Activated CD8-positive, alpha-beta T cell treated with anti-CD3 and anti-CD28 coated beads, Interleukin-2, amount 10 ng/mL, durations not matched to agents 7 days and 5 days (primary cell): Measurements from ENCODE around the gene PTGS2. TPM values are rescaled to one million over a fixed set of nuclear protein-coding genes. Genes with fewer than 3 reads are reported as not detected.
"Not testable (repeated sequence)": the region's sequence is repeated elsewhere in the genome, so short reads cannot be mapped to it uniquely, and the experiment has no call there.

Experiments used
- ATAC-seq: fragments of 150-1000 bp; cut with Tn5 transposase; one replicate; pipeline ENCODE4 v1.10.0; 2021; ENCODE audit warnings: moderate library complexity
- CTCF ChIA-PET: fragments of 350-600 bp; sonication (Branson Sonifier 250); formaldehyde crosslinking; loops from one replicate; lab custom pipeline; 2021; ENCODE audit warnings: antibody characterized with exemption; lab: Charles Lee
- POLR2A ChIA-PET: fragments of 350-600 bp; sonication (Branson Sonifier 250); formaldehyde crosslinking; loops from one replicate; lab custom pipeline; 2021; ENCODE audit warnings: antibody characterized with exemption; lab: Charles Lee
- DNase-seq: peaks from one replicate; pipeline ENCODE4 v3.0.0-alpha.2; 2020
- H3K27ac Mint-ChIP-seq: one replicate; pipeline ENCODE4 v1.8.0; 2021; ENCODE audit warnings: mild to moderate bottlenecking, mixed read lengths
- H3K27me3 Mint-ChIP-seq: one replicate; pipeline ENCODE4 v1.8.0; 2021; ENCODE audit warnings: low read depth, mixed read lengths
- H3K36me3 Mint-ChIP-seq: one replicate; pipeline ENCODE4 v1.8.0; 2021; ENCODE audit warnings: low read depth, mixed read lengths
- H3K4me1 Mint-ChIP-seq: one replicate; pipeline ENCODE4 v1.8.0; 2021; ENCODE audit warnings: low read depth, mixed read lengths
- H3K4me3 Mint-ChIP-seq: one replicate; pipeline ENCODE4 v1.8.0; 2021; ENCODE audit warnings: mild to moderate bottlenecking, mixed read lengths
- H3K9me3 Mint-ChIP-seq: one replicate; pipeline ENCODE4 v1.8.0; 2022; ENCODE audit warnings: mixed read lengths; ENCODE audit not compliant: insufficient read depth
- total RNA-seq, 2 experiments: library from RNA; stranded (reverse); gene quantifications; one replicate each; pipeline ENCODE4 v1.2.3, GENCODE V29; 2021

Gene PTGS2
- total RNA-seq, 2 experiments from 2014 or later: not detected

DNA sequence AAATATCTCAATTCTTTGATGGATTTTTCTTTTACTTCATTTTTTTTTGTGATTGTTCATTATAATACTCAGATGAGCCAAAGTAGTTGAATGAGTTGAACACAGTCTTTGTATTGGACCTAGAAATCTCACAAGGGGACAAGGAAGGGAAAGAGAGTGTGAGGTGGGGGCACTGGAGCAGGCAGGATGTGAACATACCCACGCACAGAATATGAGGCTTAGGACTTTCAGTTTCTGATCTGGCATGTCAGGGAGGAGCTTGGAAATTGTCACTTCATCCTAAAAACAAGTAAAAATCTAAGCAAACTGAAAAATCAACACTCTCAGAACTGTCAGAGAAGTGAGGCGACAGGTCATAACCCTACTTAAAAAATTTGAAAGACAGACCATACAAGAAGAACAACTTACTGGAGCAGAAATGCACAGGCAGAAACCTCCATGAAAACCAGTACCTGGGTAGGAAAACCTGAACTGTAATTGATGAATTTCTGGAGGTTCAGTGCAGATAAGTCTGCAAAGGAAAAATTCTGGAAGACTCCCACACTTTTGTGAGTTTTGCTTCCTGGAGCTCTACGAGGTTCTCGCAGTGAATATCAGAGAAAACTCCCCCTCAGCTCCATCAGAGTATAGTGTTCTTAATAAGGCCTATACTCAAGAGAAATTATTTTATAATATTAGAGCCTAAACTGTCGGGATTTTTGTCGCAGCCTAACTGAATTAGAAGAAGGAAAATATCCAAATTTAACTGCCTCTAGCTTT is 3.6 kb upstream of the PTGS2 start:
- no peak for ATAC-seq
- H3K27me3 Mint-ChIP-seq: peaks cover 38% of the 10 kb centered on the region
- no peaks in the 10 kb centered on the region for H3K36me3 Mint-ChIP-seq
- ChIA-PET POLR2A (no interaction called here), CTCF (interaction anchor here (1.6 kb wide), 1 partner anchor 78 kb away, joined by 5 read pairs; no protein-coding TSS in a partner anchor)
- H3K27ac Mint-ChIP-seq: no peak overlapping the region
- peaks cover 11% of the 10 kb centered on the region for H3K4me1 Mint-ChIP-seq
- H3K4me3 Mint-ChIP-seq: no peak overlapping the region
- no peak for DNase-seq
- H3K9me3 Mint-ChIP-seq: no peaks in the 10 kb centered on the region

DNA sequence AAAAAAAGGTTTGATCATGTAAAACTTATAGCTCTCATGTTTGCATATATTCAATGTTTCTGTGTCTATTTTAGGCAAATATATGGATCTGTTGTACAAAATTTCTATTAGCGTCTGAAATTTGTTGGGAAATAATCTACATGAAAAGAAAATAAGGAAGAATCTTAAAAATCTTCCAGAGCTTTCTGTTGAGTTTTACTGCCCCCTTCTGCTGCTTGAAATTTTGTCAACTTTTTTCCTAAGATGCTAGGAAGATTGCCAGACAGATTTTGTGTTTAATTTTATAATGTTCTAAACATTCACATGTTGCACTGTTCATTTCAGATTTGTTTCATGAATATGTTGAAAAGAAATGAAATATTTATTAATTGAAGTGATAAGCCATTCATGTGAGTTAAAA is 2.5 kb upstream of the PTGS2 start:
- peaks cover 40% of the 10 kb centered on the region for H3K27me3 Mint-ChIP-seq
- no peak overlapping the region for H3K27ac Mint-ChIP-seq
- ATAC-seq: no peak
- no peaks in the 10 kb centered on the region for H3K9me3 Mint-ChIP-seq
- peaks cover 11% of the 10 kb centered on the region for H3K4me1 Mint-ChIP-seq
- DNase-seq: no peak
- H3K36me3 Mint-ChIP-seq: no peaks in the 10 kb centered on the region
- no peak overlapping the region for H3K4me3 Mint-ChIP-seq
- CTCF ChIA-PET: interaction anchor here (1.6 kb wide), 1 partner anchor 77 kb away, joined by 5 read pairs; no protein-coding TSS in a partner anchor
- POLR2A ChIA-PET: no interaction called here

DNA sequence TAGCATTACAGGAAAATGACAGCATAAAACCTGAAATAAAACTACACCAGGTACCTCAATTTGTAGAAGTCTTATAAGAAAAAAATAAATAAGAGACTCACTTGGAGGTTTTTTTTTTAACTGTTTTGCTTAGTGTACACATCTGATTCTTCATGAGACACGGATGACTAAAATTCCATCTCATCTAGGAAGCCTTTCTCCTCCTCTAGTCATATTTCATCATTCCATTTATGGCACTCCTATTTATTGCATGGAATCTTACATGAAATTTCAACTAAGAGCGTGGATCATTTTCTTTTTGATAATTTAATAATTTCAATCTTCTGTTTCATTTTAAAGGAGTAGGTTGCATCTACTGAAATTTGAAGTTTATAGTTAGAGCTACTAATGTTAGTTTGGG is 1.6 kb upstream of the PTGS2 start:
- Mint-ChIP-seq H3K4me3 (no peak overlapping the region), H3K36me3 (no peaks in the 10 kb centered on the region), H3K9me3 (no peaks in the 10 kb centered on the region), H3K4me1 (peaks cover 11% of the 10 kb centered on the region), H3K27ac (no peak overlapping the region), H3K27me3 (peaks cover 40% of the 10 kb centered on the region)
- no peak for ATAC-seq
- ChIA-PET CTCF (interaction anchor here (1.5 kb wide), 1 partner anchor 10 kb away, joined by 4 read pairs; no protein-coding TSS in a partner anchor), POLR2A (no interaction called here)
- DNase-seq: no peak

DNA sequence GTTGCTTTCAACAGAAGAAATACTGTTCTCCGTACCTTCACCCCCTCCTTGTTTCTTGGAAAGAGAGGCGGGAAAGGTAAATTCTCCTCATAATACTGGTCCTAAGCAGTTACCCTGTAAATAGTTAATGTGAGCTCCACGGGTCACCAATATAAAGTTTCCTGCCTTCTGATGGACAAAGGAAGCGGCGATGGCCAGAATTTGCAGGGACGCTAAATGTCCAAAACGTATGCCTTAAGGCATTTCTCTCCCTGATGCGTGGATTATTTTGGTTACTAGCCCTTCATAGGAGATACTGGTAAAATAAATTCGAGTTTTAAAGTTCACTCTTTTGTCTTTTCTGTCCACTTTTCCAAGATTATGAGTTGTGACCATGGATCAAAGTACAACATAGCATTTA is 898 bp upstream of the PTGS2 start:
- POLR2A ChIA-PET: no interaction called here
- H3K27me3 Mint-ChIP-seq: peaks cover 43% of the 10 kb centered on the region

DNA sequence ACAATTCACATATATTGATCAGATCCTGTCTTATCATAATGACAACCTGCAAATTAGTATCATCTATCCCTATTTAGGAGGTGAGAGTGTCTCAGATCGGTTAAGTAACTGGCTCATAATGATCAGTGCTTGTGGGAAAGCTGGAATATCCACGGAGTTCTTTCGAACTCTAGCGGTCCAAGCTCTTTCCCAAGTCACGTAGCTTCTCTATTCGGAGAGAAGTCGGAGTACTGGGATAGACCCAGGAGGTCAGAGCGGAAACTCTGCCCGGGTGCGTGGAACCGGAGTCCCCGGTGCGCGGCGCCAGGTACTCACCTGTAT is 339 bp downstream of the PTGS2 start:
- POLR2A ChIA-PET: no interaction called here
- Mint-ChIP-seq H3K4me3 (peak overlapping the region; percentile 74), H3K27me3 (peaks cover 44% of the 10 kb centered on the region), H3K4me1 (peaks cover 11% of the 10 kb centered on the region), H3K9me3 (no peaks in the 10 kb centered on the region), H3K36me3 (no peaks in the 10 kb centered on the region), H3K27ac (no peak overlapping the region)
- CTCF ChIA-PET: interaction anchor here (1.3 to 1.6 kb wide), 3 partner anchors 69 to 305 kb away, joined by 3 read pairs; partner anchors contain the start of gene TPR
- no peak for ATAC-seq
- DNase-seq: no peak

More for the DNA sequence above, 898 bp upstream of the PTGS2 start:
- DNase-seq (no peak), ATAC-seq (no peak)
- Mint-ChIP-seq H3K9me3 (no peaks in the 10 kb centered on the region), H3K27ac (no peak overlapping the region), H3K4me1 (peaks cover 11% of the 10 kb centered on the region), H3K36me3 (no peaks in the 10 kb centered on the region), H3K4me3 (peak overlapping the region; percentile 74)
- CTCF ChIA-PET: interaction anchor here (0.8 to 1.6 kb wide), 6 partner anchors 10 to 305 kb away, joined by 3 to 4 read pairs (median 3); no protein-coding TSS in a partner anchor

DNA sequence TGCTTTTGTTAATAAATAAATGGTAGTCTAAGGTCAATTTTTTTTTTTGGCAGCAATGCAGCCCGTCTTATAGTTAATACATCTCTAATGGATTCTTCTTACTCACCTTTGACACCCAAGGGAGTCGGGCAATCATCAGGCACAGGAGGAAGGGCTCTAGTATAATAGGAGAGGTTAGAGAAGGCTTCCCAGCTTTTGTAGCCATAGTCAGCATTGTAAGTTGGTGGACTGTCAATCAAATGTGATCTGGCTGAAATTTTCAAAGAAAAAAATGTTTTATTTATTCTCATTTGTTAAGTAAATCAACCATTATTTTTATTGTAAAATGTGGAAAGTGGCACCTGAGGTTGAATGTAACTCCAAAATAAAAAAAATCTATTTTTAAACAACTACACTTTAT is 2.1 kb downstream of the PTGS2 start:
- Mint-ChIP-seq H3K36me3 (no peaks in the 10 kb centered on the region), H3K27me3 (peaks cover 42% of the 10 kb centered on the region), H3K9me3 (no peaks in the 10 kb centered on the region), H3K4me1 (peaks cover 11% of the 10 kb centered on the region), H3K4me3 (no peak overlapping the region), H3K27ac (no peak overlapping the region)
- DNase-seq (no peak), ATAC-seq (no peak)
- POLR2A ChIA-PET: no interaction called here
- CTCF ChIA-PET: no interaction called here

DNA sequence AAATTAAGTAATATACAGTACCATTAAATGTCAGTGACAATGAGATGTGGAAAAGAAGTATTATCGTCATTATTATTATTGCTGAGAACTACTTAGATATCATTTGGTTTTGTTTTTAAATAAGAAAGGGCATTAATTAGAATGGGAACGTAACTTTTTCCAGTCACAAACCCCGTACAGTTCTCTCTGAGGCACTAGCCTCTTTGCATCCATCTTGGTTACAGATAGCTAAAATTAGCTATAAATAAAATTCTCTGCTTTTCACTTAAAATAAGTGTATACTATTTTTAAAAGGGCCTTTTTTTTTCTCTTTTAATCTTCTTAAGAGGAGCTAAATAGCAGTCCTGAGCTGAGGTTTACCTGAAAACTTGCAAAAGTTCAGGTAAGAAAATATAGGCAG is 7.6 kb downstream of the PTGS2 start:
- ChIA-PET CTCF (no interaction called here), POLR2A (no interaction called here)
- no peak overlapping the region for H3K27ac Mint-ChIP-seq

DNA sequence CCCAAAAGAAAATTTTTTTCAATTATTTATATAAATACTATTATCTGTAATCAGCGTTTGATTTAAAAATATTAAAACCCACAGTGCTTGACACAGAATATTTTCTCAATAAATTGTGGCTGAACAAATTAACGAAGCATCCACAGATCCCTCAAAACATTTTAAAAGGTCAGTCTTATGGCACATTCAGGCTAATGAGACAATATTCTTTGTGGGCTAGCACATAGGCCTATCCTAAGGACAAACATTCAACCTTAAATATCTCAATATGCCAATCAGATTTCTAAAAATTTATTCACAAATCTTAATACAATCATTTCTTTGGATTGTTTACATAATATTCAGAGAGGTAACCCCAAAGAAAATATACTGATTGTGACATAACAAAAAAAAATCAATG is 8.1 kb downstream of the PTGS2 start:
- ATAC-seq (no peak), DNase-seq (no peak)
- H3K36me3 Mint-ChIP-seq: no peaks in the 10 kb centered on the region
- H3K4me1 Mint-ChIP-seq: no peaks in the 10 kb centered on the region
- H3K9me3 Mint-ChIP-seq: no peaks in the 10 kb centered on the region
- CTCF ChIA-PET: no interaction called here
- H3K27me3 Mint-ChIP-seq: peaks cover 15% of the 10 kb centered on the region
- POLR2A ChIA-PET: no interaction called here
- no peak overlapping the region for H3K27ac Mint-ChIP-seq
- H3K4me3 Mint-ChIP-seq: no peak overlapping the region

More for the DNA sequence above, 7.6 kb downstream of the PTGS2 start:
- no peak overlapping the region for H3K4me3 Mint-ChIP-seq
- no peaks in the 10 kb centered on the region for H3K4me1 Mint-ChIP-seq
- ATAC-seq: no peak
- H3K27me3 Mint-ChIP-seq: peaks cover 15% of the 10 kb centered on the region
- no peak for DNase-seq
- no peaks in the 10 kb centered on the region for H3K36me3 Mint-ChIP-seq
- H3K9me3 Mint-ChIP-seq: no peaks in the 10 kb centered on the region

DNA sequence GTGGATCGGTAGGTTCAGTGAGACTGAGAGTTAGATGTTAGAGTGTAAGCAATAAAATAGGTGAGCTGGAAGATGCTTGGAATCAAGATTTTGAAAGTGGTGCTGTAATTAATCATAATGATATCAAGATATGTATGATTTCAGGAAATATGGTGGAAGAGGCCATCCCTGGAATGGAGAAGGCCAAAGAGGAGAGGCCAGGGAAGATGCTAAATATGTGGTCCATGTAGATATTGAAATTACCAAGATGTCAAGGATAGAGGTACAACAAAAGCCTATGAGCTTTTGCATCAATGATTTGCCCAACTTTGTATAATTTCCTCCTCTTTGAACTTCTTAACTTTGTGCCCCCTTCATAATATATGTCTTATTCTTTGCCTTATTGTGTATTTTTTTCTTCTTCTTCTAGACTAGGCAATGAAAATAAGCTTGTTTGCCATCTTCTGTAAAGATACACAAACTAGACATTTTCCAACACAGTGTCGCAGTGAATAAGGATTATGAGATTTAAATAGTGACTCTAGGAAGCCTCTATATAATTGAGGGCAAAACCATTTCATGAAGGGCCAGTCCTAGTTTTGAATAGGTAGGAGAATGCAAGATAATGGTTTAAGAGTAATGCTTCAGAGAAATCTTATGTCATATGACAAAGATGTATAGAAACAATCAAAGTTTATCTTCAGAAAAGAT is 8.9 kb downstream of the PTGS2 start:
- no peak overlapping the region for H3K27ac Mint-ChIP-seq
- no peaks in the 10 kb centered on the region for H3K9me3 Mint-ChIP-seq
- H3K4me3 Mint-ChIP-seq: no peak overlapping the region
- CTCF ChIA-PET: interaction anchor here (0.9 to 1.6 kb wide), 2 partner anchors 9 to 65 kb away, joined by 3 to 4 read pairs; partner anchors contain the start of gene PTGS2
- ATAC-seq (no peak), DNase-seq (no peak)
- POLR2A ChIA-PET: no interaction called here
- no peaks in the 10 kb centered on the region for H3K4me1 Mint-ChIP-seq
- H3K36me3 Mint-ChIP-seq: no peaks in the 10 kb centered on the region
- H3K27me3 Mint-ChIP-seq: peaks cover 14% of the 10 kb centered on the region

DNA sequence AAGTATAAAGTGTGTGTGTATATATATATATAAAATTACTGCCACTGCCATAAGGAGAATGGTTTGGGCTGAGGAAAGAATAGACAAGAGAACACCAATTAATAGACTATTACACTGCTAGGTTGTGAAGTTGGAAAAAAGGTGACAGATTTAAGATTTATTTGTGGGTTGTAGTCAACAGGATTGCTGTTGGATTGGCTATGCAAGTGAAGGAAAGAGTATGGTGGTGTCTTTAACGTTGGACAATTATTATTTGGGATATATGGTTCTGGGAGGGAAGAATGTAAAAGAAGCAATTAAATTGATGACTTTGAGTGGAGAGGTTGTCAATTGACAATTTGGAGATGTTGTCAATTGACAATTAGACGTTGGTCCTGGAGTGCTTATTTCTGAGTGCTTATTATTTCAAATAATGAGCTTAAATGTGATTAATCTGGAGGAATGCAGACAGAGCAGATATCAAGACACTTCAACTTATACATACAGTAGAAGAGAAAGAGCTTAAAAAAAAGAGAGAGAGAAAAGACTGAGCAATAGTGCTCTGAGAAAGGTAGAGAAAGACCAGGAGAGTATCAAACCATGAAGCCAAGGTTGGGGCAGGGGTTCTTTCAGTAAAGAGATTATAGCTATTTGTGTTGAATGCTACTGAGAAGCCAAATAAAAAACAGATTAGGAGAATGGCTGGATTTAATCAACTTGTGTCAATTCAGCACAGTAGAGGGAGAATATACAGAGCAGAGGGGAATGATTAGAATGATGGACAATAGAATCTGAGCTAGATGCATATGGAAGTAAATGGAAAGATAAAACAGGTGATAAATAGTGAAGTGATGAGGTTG is 9.7 kb downstream of the PTGS2 start:
- Mint-ChIP-seq H3K27me3 (peaks cover 9% of the 10 kb centered on the region), H3K4me1 (no peaks in the 10 kb centered on the region), H3K4me3 (no peak overlapping the region), H3K27ac (no peak overlapping the region), H3K36me3 (no peaks in the 10 kb centered on the region), H3K9me3 (no peaks in the 10 kb centered on the region)
- ChIA-PET CTCF (interaction anchor here (0.9 to 1.6 kb wide), 2 partner anchors 10 to 65 kb away, joined by 3 to 4 read pairs; partner anchors contain the start of gene PTGS2), POLR2A (no interaction called here)
- ATAC-seq (no peak), DNase-seq (no peak)

DNA sequence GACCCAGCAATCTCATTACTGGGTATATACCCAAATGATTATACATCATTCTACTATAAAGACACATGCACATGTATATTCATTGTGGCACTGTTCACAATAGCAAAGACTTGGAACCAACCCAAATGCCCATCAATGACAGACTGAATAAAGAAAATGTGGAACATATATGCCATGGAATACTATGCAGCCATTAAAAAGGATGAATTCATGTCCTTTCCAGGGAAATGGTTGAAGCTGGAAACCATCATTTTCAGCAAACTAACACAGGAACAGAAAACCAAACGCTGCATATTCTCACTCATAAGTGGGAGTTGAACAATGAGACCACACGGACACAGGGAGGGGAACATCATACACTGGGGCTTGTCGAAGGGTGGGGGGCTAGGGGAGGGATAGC is 10.4 kb downstream of the PTGS2 start:
- H3K36me3 Mint-ChIP-seq, H3K27me3 Mint-ChIP-seq, H3K4me1 Mint-ChIP-seq, H3K27ac Mint-ChIP-seq, DNase-seq, H3K9me3 Mint-ChIP-seq, POLR2A ChIA-PET, H3K4me3 Mint-ChIP-seq, ATAC-seq, CTCF ChIA-PET: not testable (repeated sequence)
